GM19239 (cell line): ENCODE data around the gene KIF25.

ENCODE experiments used
- DNase-seq: peaks from one replicate; pipeline ENCODE4 v3.0.0; 2011; ENCODE audit warnings: low spot score; ENCODE audit not compliant: insufficient read length
- FAIRE-seq: peaks from 2 replicates; lab custom pipeline; 2011; peaks lifted over from hg19 to GRCh38; lab: Jason Lieb, UNC

Gene KIF25

GRCh38 chr6:167997642-167998041 is at the start of gene KIF25:
KIF25 (plus strand) TSS chr6:167997671; CDS start chr6:168029586, 31,915 bp downstream.
- DNase-seq = no peak
- FAIRE-seq = no peak

GRCh38 chr6:167947716-167948115 is 49.8 kb upstream of the KIF25 start:
- FAIRE-seq (no peak), DNase-seq (no peak)

- FAIRE-seq (no peak), DNase-seq (no peak)
These were observed 48.8 kb upstream of the KIF25 start for GRCh38 chr6:167948716-167949115.

- DNase-seq (no peak), FAIRE-seq (no peak)
These were observed 48.3 kb upstream of the KIF25 start for GRCh38 chr6:167949121-167949684.

GRCh38 chr6:167951781-167952511 is 45.5 kb upstream of the KIF25 start:
- no peak for FAIRE-seq
- DNase-seq = no peak

- DNase-seq = no peak
- no peak for FAIRE-seq
These were observed 45.0 kb upstream of the KIF25 start for GRCh38 chr6:167952512-167952859.

- FAIRE-seq = no peak
- no peak for DNase-seq
These were observed 43.9 kb upstream of the KIF25 start for GRCh38 chr6:167953551-167953950.

GRCh38 chr6:167954151-167954550 is 43.3 kb upstream of the KIF25 start:
- FAIRE-seq (no peak), DNase-seq (no peak)

GRCh38 chr6:167956491-167956890 is 41.0 kb upstream of the KIF25 start:
- FAIRE-seq = no peak
- DNase-seq = no peak

GRCh38 chr6:167956983-167957492 is 40.4 kb upstream of the KIF25 start:
- no peak for DNase-seq
- no peak for FAIRE-seq

GRCh38 chr6:167957626-167958025 is 39.8 kb upstream of the KIF25 start:
- FAIRE-seq (no peak), DNase-seq (no peak)

- FAIRE-seq = no peak
These were observed 36.9 kb upstream of the KIF25 start for GRCh38 chr6:167960579-167960978.

GRCh38 chr6:167962711-167963110 is 34.8 kb upstream of the KIF25 start:
- no peak for FAIRE-seq
- no peak for DNase-seq

More at GRCh38 chr6:167960579-167960978, 36.9 kb upstream of the KIF25 start:
- DNase-seq = no peak

GRCh38 chr6:167963589-167964057 is 33.8 kb upstream of the KIF25 start:
- FAIRE-seq = no peak

GRCh38 chr6:167965592-167966539 is 31.6 kb upstream of the KIF25 start:
- DNase-seq (no peak), FAIRE-seq (no peak)

More at GRCh38 chr6:167963589-167964057, 33.8 kb upstream of the KIF25 start:
- no peak for DNase-seq

GRCh38 chr6:167966540-167966905 is 30.9 kb upstream of the KIF25 start:
- no peak for FAIRE-seq
- DNase-seq = no peak

- no peak for DNase-seq
- no peak for FAIRE-seq
These were observed 29.4 kb upstream of the KIF25 start for GRCh38 chr6:167968091-167968490.

- FAIRE-seq = no peak
- DNase-seq = no peak
These were observed 27.2 kb upstream of the KIF25 start for GRCh38 chr6:167970230-167970629.

GRCh38 chr6:167972193-167972592 is 25.3 kb upstream of the KIF25 start:
- no peak for FAIRE-seq
- no peak for DNase-seq

- FAIRE-seq = no peak
- no peak for DNase-seq
These were observed 24.2 kb upstream of the KIF25 start for GRCh38 chr6:167973148-167973885.
